ENCODE results near the gene FGF1.

FGF1 gene

GRCh38 chr5:142686968-142687367 is 1.1 kb upstream of the FGF1 start:
- no peak for TF ChIP-seq CTCF (IDR thresholded peaks at IDR 0.05; ENCODE audit: insufficient read depth, low read length, poor library complexity, severe bottlenecking)
- no peak overlapping the region for H3K4me3 ChIP-seq (replicated peaks; ENCODE audit: low read depth, low read length)
- no peaks in the 10 kb centered on the region for H3K36me3 ChIP-seq (ENCODE audit: control insufficient read depth, insufficient read depth, low read length)
- no peaks in the 10 kb centered on the region; the same call in 1 of the 2 replicates for H3K27me3 ChIP-seq (replicated peaks; ENCODE audit: control insufficient read depth, insufficient read depth, low read length)
- no peak for DNase-seq (ENCODE audit: extremely low read depth, insufficient read length)

GRCh38 chr5:142686210-142686734 is 382 bp upstream of the FGF1 start:
- no peak for DNase-seq (ENCODE audit: extremely low read depth, insufficient read length)
- no peak for TF ChIP-seq CTCF (IDR thresholded peaks at IDR 0.05; ENCODE audit: insufficient read depth, low read length, poor library complexity, severe bottlenecking)
- H3K4me3 ChIP-seq (replicated peaks; ENCODE audit: low read depth, low read length), result no peak overlapping the region
- H3K36me3 ChIP-seq (ENCODE audit: control insufficient read depth, insufficient read depth, low read length), result no peaks in the 10 kb centered on the region
- H3K27me3 ChIP-seq (replicated peaks; ENCODE audit: control insufficient read depth, insufficient read depth, low read length), result no peaks in the 10 kb centered on the region; the same call in 1 of the 2 replicates

GRCh38 chr5:142684508-142685041 is 1.3 kb downstream of the FGF1 start:
- no peak overlapping the region for H3K4me3 ChIP-seq (replicated peaks; ENCODE audit: low read depth, low read length)
- DNase-seq (ENCODE audit: extremely low read depth, insufficient read length), result no peak
- no peak for TF ChIP-seq CTCF (IDR thresholded peaks at IDR 0.05; ENCODE audit: insufficient read depth, low read length, poor library complexity, severe bottlenecking)
- no peaks in the 10 kb centered on the region; the same call in 1 of the 2 replicates for H3K27me3 ChIP-seq (replicated peaks; ENCODE audit: control insufficient read depth, insufficient read depth, low read length)
- no peaks in the 10 kb centered on the region for H3K36me3 ChIP-seq (ENCODE audit: control insufficient read depth, insufficient read depth, low read length)

- no peak for TF ChIP-seq CTCF (IDR thresholded peaks at IDR 0.05; ENCODE audit: insufficient read depth, low read length, poor library complexity, severe bottlenecking)
Observed at GRCh38 chr5:142683881-142684505, 1.9 kb downstream of the FGF1 start.

GRCh38 chr5:142683116-142683515 is 2.8 kb downstream of the FGF1 start:
- Histone ChIP-seq H3K4me3 (replicated peaks; ENCODE audit: low read depth, low read length) (no peak overlapping the region), H3K36me3 (ENCODE audit: control insufficient read depth, insufficient read depth, low read length) (no peaks in the 10 kb centered on the region), H3K27me3 (replicated peaks; ENCODE audit: control insufficient read depth, insufficient read depth, low read length) (no peaks in the 10 kb centered on the region; the same call in none of the 2 replicates)
- no peak for TF ChIP-seq CTCF (IDR thresholded peaks at IDR 0.05; ENCODE audit: insufficient read depth, low read length, poor library complexity, severe bottlenecking)
- DNase-seq (ENCODE audit: extremely low read depth, insufficient read length), result no peak

More at GRCh38 chr5:142683881-142684505, 1.9 kb downstream of the FGF1 start:
- Histone ChIP-seq H3K36me3 (ENCODE audit: control insufficient read depth, insufficient read depth, low read length) (no peaks in the 10 kb centered on the region), H3K27me3 (replicated peaks; ENCODE audit: control insufficient read depth, insufficient read depth, low read length) (no peaks in the 10 kb centered on the region; the same call in 1 of the 2 replicates), H3K4me3 (replicated peaks; ENCODE audit: low read depth, low read length) (no peak overlapping the region)
- no peak for DNase-seq (ENCODE audit: extremely low read depth, insufficient read length)

Data from GM06990 (cell line).